Activated naive CD8-positive, alpha-beta T cell (primary cell): ENCODE data around the gene GCHFR.

Experiments used
- H3K27ac Mint-ChIP-seq: one replicate; pipeline ENCODE4 v1.8.0; 2021; ENCODE audit warnings: mixed read lengths
- H3K27me3 Mint-ChIP-seq: one replicate; pipeline ENCODE4 v1.8.0; 2021; ENCODE audit warnings: mixed read lengths
- H3K36me3 Mint-ChIP-seq: one replicate; pipeline ENCODE4 v1.8.0; 2021; ENCODE audit warnings: mixed read lengths
- H3K4me1 Mint-ChIP-seq: one replicate; pipeline ENCODE4 v1.8.0; 2021; ENCODE audit warnings: low read depth, mixed read lengths
- H3K4me3 Mint-ChIP-seq: one replicate; pipeline ENCODE4 v1.8.0; 2021; ENCODE audit warnings: mild to moderate bottlenecking, mixed read lengths
- H3K9me3 Mint-ChIP-seq: one replicate; pipeline ENCODE4 v1.8.0; 2021; ENCODE audit warnings: low read depth, mixed read lengths

Gene GCHFR

GRCh38 chr15:40807028-40807887 is 43.4 kb downstream of the GCHFR start, which contains the start of the genes DNAJC17 and ZFYVE19:
TSS of gene DNAJC17 (minus strand) at chr15:40807473. CDS start at chr15:40807446, 27 bp downstream.
TSS of gene ZFYVE19 (plus strand) at chr15:40807089. CDS start at chr15:40807590, 501 bp downstream.
- H3K36me3 Mint-ChIP-seq: peaks cover 4% of the 10 kb centered on the region
- H3K9me3 Mint-ChIP-seq: no peaks in the 10 kb centered on the region
- H3K27ac Mint-ChIP-seq: peak within 1 kb of the TSS; percentile 100
- H3K27me3 Mint-ChIP-seq: no peaks in the 10 kb centered on the region
- peaks cover 25% of the 10 kb centered on the region for H3K4me1 Mint-ChIP-seq
- peak within 1 kb of the TSS; percentile 99 for H3K4me3 Mint-ChIP-seq

- no peaks in the 10 kb centered on the region for H3K27me3 Mint-ChIP-seq
- peaks cover 23% of the 10 kb centered on the region for H3K4me1 Mint-ChIP-seq
- H3K27ac Mint-ChIP-seq: peak overlapping the region; percentile 100
- peaks cover 4% of the 10 kb centered on the region for H3K36me3 Mint-ChIP-seq
- H3K4me3 Mint-ChIP-seq: peak overlapping the region; percentile 99
- H3K9me3 Mint-ChIP-seq: no peaks in the 10 kb centered on the region
These were observed 44.1 kb downstream of the GCHFR start for GRCh38 chr15:40807888-40808461.

GRCh38 chr15:40808861-40809450 is 45.1 kb downstream of the GCHFR start:
- peaks cover 4% of the 10 kb centered on the region for H3K36me3 Mint-ChIP-seq
- H3K4me3 Mint-ChIP-seq: peak overlapping the region; percentile 99
- no peak overlapping the region for H3K27ac Mint-ChIP-seq
- H3K27me3 Mint-ChIP-seq: no peaks in the 10 kb centered on the region
- H3K4me1 Mint-ChIP-seq: peaks cover 19% of the 10 kb centered on the region
- no peaks in the 10 kb centered on the region for H3K9me3 Mint-ChIP-seq

- Mint-ChIP-seq H3K36me3 (peaks cover 12% of the 10 kb centered on the region), H3K9me3 (no peaks in the 10 kb centered on the region), H3K27me3 (no peaks in the 10 kb centered on the region), H3K27ac (no peak overlapping the region), H3K4me3 (no peak overlapping the region), H3K4me1 (peaks cover 9% of the 10 kb centered on the region)
These were observed 49.0 kb downstream of the GCHFR start for GRCh38 chr15:40812721-40813425.

- no peaks in the 10 kb centered on the region for H3K4me1 Mint-ChIP-seq
- no peaks in the 10 kb centered on the region for H3K27me3 Mint-ChIP-seq
- H3K4me3 Mint-ChIP-seq: no peak overlapping the region
- peaks cover 12% of the 10 kb centered on the region for H3K36me3 Mint-ChIP-seq
- no peaks in the 10 kb centered on the region for H3K9me3 Mint-ChIP-seq
- H3K27ac Mint-ChIP-seq: no peak overlapping the region
These were observed 51.3 kb downstream of the GCHFR start for GRCh38 chr15:40815042-40815698.
